GM10266 (cell line): Measurements from ENCODE around the gene CDH4.
"Not testable (repeated sequence)": the region's sequence is repeated elsewhere in the genome, so short reads cannot be mapped to it uniquely, and the experiment has no call there.

ENCODE experiments used
- DNase-seq: peaks from one replicate; pipeline ENCODE4 v3.0.0; 2012; ENCODE audit errors: extremely low spot score
- TF ChIP-seq, protein P1 (sequence below): IDR thresholded peaks from 2 replicates; pipeline ENCODE4 v1.5.1; 2012; ENCODE audit warnings: mild to moderate bottlenecking, low read depth; ENCODE audit not compliant: control insufficient read depth, insufficient read depth; ENCODE audit errors: missing control alignments

CDH4 gene

DNA sequence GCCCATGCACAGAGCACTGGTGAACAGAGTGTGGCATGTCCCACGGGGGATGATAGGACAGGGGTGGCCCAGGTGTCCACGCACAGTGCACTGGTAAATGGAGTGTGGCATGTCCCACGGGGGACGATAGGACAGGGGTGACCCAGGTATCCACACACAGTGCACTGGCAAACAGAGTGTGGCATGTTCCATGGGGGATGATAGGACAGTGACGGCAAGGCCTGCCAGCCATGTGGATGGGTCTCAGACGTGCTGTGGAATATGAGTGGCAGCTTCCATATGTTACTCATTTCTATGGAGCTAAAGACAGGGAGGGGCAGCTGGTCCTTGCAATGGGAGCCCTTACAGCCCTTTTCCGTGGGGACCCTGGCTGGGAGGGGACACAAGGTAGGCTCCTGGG is 168.7 kb downstream of the CDH4 start:
- TF ChIP-seq, protein P1, sequence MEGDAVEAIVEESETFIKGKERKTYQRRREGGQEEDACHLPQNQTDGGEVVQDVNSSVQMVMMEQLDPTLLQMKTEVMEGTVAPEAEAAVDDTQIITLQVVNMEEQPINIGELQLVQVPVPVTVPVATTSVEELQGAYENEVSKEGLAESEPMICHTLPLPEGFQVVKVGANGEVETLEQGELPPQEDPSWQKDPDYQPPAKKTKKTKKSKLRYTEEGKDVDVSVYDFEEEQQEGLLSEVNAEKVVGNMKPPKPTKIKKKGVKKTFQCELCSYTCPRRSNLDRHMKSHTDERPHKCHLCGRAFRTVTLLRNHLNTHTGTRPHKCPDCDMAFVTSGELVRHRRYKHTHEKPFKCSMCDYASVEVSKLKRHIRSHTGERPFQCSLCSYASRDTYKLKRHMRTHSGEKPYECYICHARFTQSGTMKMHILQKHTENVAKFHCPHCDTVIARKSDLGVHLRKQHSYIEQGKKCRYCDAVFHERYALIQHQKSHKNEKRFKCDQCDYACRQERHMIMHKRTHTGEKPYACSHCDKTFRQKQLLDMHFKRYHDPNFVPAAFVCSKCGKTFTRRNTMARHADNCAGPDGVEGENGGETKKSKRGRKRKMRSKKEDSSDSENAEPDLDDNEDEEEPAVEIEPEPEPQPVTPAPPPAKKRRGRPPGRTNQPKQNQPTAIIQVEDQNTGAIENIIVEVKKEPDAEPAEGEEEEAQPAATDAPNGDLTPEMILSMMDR: no peak
- no peak for DNase-seq

DNA sequence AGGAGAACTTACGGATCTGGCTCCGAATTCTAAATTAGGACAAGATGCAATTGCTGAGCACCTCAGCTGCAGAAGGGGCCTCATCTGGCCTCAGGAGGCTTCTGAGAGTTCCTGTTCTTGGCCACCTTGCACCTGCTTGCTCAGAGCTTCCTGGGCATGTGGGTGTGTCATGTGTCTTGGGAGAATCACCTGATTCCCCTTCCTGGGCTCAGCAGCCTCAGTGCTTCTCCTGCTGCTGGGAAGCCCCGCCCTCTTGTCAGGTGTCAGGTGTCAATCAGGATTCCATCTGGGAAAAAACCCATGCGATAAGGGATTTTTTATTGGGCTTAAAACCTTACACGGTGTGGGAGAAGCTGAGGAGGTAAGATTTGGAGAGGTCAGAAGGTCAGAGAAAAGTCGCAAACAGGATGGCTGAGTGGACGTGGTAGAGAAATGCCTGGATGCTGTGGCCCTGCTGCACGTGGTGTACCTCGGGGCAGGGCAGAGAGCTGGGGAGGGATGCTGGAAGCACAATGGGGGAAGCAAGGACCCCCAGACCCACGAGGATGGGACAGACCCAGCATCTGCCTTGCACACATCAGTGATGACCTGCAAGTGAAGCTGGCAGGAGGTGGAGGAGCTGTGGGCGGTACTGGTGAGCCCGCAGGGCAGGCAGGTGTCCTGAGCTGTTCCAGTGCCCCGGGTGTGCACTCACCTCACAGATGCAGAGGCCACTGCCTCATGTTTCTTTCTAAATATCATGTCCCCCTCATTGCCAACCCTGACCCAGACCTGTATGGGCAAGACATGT is 170.8 kb downstream of the CDH4 start:
- no peak for DNase-seq
- TF ChIP-seq, protein P1: no peak

- TF ChIP-seq, protein P1: no peak
- DNase-seq: no peak
These were observed 172.1 kb downstream of the CDH4 start for GRCh38 chr20:61424011-61424627.

DNA sequence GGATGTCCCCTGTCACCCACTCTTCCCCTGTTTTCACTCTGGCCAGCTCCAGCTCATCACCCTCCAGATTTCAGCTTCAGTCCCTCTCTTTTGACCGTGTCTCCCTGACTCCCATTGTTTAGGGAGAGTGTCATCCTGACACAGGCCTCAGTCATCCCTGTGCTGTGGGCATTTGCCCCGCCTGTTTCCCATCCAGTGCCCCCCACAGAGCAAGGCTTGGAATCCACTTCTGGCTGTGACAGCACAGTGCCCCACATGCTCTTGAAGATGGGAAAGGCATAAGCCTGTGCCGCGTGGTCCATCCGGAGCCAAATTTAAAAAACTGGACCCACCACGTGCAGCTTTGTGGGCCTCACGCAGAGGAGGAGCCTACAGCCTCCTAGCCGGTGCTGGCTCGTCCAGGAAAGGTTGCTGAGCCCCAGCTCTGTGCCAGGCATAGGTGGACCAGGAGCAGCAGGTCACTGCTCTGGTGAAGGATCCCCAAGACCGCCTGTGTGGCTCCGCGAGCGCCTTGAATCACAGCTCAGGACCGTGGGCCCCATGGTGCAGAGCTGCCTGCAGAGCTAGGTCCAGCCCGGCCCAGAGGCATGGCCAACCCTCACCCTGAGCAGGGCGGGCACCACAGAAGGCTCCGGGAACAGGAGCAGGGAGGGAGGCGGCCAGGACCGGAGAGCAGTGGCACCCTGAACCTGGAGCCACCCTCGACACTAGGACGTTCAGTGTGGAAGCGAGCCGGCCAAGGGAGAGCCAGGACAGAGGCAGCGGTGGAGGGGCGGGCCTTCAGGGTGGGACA is 172.8 kb downstream of the CDH4 start:
- DNase-seq: no peak
- TF ChIP-seq, protein P1: no peak

GRCh38 chr20:61425541-61425991 is 173.5 kb downstream of the CDH4 start:
- DNase-seq: not testable (repeated sequence)

DNA sequence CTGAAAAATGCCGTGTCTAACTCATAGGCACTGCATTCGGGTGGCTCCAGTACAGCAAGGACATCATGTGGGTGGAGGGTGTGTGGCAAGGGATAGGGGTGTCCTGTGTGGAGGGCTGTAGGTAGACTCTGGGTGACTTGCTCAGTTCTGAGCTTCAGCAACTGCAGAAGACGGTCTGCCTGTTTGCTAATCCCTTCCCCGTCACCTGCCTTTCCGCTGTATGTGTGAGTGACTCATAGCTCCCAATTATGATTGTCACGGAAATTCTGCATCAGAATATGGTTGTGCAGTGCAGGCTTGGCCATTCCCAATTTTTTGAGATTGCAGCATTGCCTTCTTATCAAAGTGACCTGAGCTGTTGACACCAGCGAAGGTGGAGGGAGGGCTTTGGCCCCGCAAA is 174.3 kb downstream of the CDH4 start:
- TF ChIP-seq, protein P1: no peak
- no peak for DNase-seq

DNA sequence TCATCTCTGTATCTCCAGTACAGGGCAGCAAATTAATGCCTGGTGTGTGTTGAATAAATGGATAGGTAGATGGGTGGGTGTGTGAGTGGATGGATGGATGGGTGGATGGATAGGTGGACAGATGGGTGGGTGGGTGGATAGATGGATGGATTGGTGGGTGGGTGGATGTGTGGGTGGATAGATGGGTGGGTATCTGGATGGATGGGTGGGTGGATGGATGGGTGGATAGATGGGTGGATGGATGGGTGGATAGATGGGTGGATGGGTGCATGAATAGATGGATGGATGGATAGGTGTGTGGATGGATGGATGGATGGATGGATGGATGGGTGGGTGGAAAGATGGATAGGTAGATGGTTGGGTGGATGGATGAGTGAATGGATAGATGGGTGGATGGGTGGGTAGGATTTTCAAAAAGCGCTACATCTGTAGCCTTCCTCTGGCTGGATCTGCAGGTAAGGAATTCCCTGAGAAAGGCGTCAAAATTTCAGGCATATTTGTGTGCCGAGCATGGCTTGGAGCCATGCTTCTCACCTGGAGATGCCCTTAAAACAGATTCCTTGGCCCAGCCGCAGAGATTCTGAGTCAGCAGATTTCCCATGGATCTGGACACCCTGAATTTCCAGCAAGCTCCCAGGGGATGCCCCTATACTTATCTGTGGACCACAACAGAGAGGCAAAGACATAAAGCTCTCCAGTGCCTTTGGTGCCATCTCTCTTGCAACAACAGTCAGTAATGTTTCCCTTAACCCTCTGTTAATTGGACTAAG is 177.6 kb downstream of the CDH4 start:
- DNase-seq: no peak

More for the DNA sequence above, 177.6 kb downstream of the CDH4 start:
- TF ChIP-seq, protein P1: no peak
